ENCODE measurements around the gene ASPG. TPM values are rescaled to one million over a fixed set of nuclear protein-coding genes. Genes with fewer than 3 reads are reported as not detected.

Gene ASPG
- total RNA-seq, 1 donor from 2014 or later = not detected

DNA sequence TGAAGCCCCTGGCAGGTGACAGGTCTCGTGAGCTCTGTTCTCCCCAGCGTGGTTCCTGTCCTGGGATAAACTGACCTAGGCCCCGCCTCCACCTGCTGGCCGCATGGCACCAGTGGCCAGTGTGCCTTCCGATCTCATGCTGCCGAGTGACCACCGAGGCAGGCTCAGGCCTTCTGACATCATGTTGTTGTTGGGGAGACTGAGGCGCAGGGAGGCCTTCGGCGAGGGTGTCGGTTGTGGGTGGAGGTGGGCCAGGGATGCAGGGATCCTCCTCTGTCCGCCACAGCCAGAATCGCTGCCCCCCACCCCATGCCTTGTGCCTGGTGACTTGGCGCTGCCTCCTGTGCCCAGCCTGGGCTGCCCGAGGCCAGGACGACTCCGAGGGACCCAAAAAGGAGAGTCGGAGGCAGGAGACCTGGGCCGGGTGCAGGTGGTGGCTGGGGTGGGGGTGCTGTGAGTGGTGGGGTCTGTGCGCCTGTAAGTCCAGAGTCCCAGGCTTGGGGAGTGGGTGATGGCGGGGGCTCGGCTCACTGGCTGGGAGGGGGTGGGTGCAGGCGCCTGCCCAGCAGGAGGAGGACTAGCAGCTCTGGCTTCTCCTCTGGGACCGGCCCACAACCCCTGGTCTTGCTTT is 24.3 kb downstream of the ASPG start:
- Mint-ChIP-seq H3K27me3 (no peaks in the 10 kb centered on the region), H3K9me3 (no peaks in the 10 kb centered on the region), H3K27ac (no peak overlapping the region), H3K4me3 (no peak overlapping the region), H3K4me1 (no peaks in the 10 kb centered on the region), H3K36me3 (ENCODE audit: low read depth) (no peaks in the 10 kb centered on the region)
- intact Hi-C loops (cut with micrococcal nuclease) = no loop called here
- no peak for DNase-seq

DNA sequence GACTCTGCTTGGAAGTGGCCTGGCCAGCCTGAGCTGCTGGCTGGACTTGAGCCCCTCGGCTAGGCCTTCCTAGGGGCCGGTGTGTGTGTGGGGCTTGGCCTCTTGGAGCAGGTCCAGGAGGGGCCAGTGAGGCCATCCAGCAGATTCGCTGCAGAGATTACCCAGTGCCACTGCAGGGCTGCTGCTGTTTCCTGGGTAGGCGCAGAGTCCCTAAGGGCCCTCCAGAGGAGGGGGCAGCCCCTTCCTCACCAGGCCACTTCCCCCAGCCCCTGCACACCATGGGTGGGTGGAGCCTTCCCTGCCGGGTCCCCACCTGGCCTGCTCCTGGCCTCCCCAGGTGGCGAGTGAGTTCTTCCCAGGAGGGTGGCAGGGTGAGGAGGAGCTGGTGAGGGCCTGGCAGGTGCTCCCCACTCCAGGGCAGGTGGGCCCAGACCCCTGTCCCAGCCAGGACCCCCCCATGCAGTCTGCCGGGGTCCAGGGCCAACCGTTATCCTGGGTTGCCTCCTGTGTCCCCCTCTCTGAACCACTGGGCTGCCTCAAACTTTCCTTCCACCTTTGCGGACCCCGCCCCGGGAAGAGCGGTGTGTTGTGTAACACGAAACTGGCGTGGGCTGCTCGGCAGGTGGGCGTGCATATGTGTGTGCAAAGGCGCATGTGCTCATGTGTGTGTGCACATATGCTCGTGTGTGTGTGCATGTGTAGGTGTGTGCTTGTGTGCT is 25.1 kb downstream of the ASPG start:
- no peaks in the 10 kb centered on the region for H3K36me3 Mint-ChIP-seq (ENCODE audit: low read depth)
- no peak overlapping the region for H3K4me3 Mint-ChIP-seq
- H3K9me3 Mint-ChIP-seq = no peaks in the 10 kb centered on the region
- no peaks in the 10 kb centered on the region for H3K4me1 Mint-ChIP-seq
- no peak overlapping the region for H3K27ac Mint-ChIP-seq
- no peak for DNase-seq
- intact Hi-C loops (cut with micrococcal nuclease) = no loop called here
- H3K27me3 Mint-ChIP-seq = peaks cover 4% of the 10 kb centered on the region

DNA sequence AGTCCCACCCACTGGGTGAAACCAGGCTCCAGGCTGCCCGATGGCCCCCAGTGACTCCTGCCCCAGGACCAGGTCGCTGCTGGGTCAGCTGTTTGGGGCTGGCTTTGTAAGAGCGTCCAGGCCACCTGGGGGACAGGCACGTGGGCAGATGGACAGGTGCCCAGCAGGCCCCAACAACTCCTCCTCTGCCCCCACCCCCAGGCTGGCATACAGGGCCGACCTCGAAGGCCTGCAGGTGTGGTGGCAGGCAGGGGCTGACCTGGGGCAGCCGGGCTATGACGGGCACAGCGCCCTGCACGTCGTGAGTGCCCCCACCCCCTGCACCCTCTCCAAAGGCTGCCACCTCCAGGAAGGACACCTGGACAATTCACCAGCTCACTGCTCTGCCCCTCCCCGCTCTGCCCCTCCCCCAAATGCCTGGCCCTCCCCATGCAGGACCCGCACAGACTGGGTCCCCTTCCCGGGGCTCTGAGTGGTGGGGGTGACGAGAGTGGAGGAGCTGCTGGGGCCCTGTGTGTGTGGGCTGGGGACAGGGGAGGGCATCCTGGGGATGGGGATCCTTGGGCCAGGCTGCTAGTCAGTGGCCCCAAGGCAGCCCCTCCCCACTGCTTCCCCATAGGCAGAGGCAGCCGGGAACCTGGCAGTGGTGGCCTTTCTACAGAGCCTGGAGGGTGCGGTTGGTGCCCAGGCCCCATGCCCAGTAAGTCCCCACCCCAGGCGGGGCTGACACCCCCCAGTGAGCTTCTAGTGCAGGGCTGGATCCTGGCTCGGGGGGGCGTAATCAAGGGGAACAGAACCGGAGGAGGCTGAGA is 26.0 kb downstream of the ASPG start:
- intact Hi-C loops (cut with micrococcal nuclease) = no loop called here
- Mint-ChIP-seq H3K9me3 (no peaks in the 10 kb centered on the region), H3K36me3 (ENCODE audit: low read depth) (no peaks in the 10 kb centered on the region), H3K27me3 (peaks cover 10% of the 10 kb centered on the region), H3K27ac (no peak overlapping the region), H3K4me3 (no peak overlapping the region), H3K4me1 (no peaks in the 10 kb centered on the region)
- DNase-seq = no peak

DNA sequence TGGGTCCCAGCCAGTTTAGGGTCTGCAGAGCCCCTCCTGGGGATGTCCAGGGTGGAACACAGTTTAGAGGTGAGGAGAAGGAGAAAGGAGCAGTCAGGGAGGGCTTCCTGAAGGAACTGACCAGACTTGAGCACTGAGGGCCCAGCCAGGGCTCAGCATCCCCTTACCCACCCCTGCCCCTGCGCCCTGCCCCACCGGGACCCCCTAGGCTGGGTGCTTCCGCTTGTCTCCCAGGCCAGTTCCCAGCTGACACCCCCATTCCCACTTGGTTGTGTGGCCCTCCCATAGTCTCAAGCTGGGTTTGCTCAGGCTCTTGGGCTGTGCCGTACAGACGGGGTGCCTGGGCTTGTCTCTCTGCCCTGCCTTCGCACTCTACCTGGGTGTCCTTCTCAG is 26.6 kb downstream of the ASPG start:
- no peak overlapping the region for H3K27ac Mint-ChIP-seq
- no peak overlapping the region for H3K4me3 Mint-ChIP-seq
- DNase-seq = no peak
- no peaks in the 10 kb centered on the region for H3K36me3 Mint-ChIP-seq (ENCODE audit: low read depth)
- H3K27me3 Mint-ChIP-seq = peaks cover 10% of the 10 kb centered on the region
- H3K4me1 Mint-ChIP-seq = no peaks in the 10 kb centered on the region
- H3K9me3 Mint-ChIP-seq = no peaks in the 10 kb centered on the region
- intact Hi-C loops (cut with micrococcal nuclease) = no loop called here

DNA sequence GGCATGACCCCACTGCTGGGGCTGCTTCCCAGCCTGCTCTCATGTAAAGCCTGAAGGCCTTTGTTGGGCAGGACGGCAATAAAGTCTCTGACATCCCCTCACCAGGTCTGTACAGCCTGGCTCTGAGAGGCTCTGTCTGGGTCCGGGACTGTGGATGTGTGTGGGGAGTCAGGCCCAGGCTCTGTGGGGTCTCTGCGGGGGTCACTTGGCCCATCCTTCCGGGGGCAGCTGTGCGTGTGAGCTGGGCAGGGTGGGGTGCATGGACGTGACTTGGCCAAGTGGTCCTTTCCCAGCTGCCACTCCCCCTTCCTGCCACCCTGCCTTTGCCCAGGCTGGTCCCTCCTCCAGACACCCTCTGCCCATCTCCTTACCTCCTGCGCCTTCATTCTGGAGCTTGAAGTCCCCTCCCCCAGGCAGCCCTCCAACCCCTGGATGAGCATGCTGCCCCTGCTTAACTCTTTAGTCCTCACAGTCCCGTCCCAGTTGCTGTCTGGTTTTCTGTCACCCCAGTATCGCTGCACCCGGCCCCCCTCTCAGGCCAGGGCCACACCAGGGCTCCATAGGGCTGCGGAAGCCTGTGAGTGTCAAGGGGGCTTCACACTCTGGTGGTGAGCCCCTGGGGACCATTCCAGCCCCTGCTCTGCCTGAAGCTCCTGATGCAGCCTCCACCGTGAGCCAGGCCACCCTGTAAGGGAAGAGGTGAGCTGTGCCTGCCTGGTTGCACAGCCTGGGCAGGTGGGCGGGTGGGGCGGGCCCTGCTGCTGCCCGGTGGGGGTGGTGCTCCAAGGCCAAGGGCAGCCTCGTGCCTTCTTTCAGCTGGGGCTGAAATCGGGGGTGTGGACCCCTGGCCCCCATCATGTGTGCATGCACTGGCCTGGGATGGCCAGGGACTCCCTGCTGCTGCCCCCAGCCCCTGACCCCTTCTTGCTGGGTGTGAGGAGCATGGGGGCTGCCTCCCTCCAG is 27.4 kb downstream of the ASPG start:
- DNase-seq = no peak
- Mint-ChIP-seq H3K27me3 (peaks cover 10% of the 10 kb centered on the region), H3K4me3 (no peak overlapping the region), H3K36me3 (ENCODE audit: low read depth) (no peaks in the 10 kb centered on the region), H3K9me3 (no peaks in the 10 kb centered on the region), H3K4me1 (no peaks in the 10 kb centered on the region), H3K27ac (no peak overlapping the region)
- intact Hi-C loops (cut with micrococcal nuclease) = no loop called here

DNA sequence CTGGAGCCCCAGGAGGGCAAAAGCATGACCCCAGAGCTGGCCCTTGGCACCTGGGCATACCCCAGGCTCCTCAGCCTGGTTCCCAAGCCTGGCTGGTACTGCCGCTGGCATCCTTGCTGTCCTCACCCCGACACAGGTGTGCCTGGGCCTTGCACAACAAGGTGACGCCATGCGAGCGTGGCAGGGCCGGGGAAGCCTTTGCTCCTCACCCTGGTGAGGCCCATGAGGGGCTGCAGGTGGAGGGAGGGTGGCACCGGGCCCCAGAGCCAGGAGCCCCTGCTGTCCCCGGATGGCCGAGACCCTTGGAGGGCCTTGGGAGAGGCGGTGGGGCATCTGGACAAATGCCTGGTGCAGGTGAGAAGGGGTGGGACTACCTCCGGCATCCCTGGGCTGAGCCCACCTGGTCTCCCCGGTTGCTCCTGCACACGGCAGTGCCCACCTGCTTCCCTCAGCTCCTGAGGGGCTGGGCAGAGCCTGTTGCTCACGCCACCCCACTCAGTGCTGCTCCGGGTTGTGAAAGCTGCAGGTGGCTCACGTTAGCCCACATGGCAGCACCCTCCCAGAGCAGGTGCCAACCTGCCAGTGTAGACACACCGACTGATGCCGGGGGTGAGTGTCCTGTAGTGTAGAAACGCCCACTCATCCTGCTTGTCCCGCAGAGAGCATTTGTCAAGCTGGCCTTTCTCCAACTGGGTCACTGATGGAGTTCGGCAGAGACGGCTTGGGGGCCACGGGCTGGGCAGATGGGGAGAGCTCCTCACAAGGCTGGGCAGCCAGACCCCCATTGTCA is 28.3 kb downstream of the ASPG start:
- intact Hi-C loops (cut with micrococcal nuclease) = no loop called here
- Mint-ChIP-seq H3K27me3 (peaks cover 17% of the 10 kb centered on the region), H3K4me3 (no peak overlapping the region), H3K4me1 (no peaks in the 10 kb centered on the region), H3K9me3 (no peaks in the 10 kb centered on the region), H3K36me3 (ENCODE audit: low read depth) (no peaks in the 10 kb centered on the region), H3K27ac (no peak overlapping the region)
- no peak for DNase-seq

DNA sequence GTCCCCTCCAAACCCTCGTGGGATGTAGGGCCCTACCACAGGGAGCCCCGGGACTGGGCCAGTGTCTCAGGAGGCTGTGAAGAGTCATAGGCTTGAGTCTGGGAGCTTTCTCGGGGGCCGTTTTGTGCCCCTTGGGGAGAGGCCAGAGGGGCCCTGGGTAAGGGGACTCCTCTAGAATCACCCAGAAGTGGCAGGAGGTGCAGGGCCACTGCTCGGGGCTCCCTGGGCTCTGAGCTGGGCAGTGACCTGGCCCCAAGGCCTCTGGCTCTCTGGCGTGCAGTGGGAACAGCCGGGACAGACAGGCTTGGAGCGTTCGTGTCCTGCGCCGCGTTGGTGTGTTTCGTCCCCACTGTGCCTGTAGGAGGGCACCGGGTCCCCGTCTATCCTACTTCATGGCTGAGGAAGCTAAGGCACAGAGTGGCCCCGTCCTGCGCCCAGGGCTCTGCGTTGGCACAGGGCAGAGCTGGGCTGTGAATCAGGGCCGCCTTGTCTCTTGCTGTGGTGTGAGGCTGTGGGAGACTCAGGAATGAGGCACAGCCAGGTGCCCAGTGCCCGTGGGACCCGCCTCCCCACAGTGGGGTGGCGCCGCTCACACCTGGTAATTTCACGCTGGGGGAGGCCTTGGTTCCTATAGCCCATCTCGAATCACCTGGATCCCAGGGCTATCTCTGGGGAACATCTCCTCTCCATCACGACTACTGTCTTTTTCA is 29.1 kb downstream of the ASPG start:
- DNase-seq = no peak

DNA sequence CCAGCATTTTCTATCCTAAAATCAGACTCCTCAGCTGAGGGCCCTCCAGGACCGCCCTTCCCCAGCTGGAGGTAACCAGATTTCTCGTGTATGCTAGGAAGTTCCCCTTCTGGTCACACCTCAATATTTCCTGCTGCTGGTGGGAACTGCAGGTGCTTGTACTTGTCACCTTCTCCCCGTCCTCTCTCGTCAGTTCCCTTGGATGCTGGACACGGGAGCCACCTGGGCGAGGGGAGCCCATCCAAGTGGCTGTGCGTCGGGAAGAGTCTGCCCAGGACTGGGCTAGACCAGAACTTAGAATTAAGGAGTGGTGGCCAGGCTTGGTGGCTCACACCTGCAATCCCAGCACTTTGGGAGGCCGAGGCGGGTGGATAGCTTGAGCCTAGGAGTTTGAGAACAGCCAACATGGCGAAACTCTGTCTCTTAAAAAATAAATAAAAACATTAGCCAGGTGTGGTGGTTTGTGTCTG is 29.7 kb downstream of the ASPG start:
- no peak for DNase-seq
- Mint-ChIP-seq H3K27me3 (peaks cover 19% of the 10 kb centered on the region), H3K4me1 (no peaks in the 10 kb centered on the region), H3K4me3 (no peak overlapping the region), H3K9me3 (no peaks in the 10 kb centered on the region), H3K36me3 (ENCODE audit: low read depth) (no peaks in the 10 kb centered on the region), H3K27ac (no peak overlapping the region)
- intact Hi-C loops (cut with micrococcal nuclease) = no loop called here

More for the DNA sequence above, 29.1 kb downstream of the ASPG start:
- peaks cover 19% of the 10 kb centered on the region for H3K27me3 Mint-ChIP-seq
- intact Hi-C loops (cut with micrococcal nuclease) = no loop called here
- no peaks in the 10 kb centered on the region for H3K9me3 Mint-ChIP-seq
- H3K4me1 Mint-ChIP-seq = no peaks in the 10 kb centered on the region
- no peak overlapping the region for H3K4me3 Mint-ChIP-seq
- no peak overlapping the region for H3K27ac Mint-ChIP-seq
- H3K36me3 Mint-ChIP-seq (ENCODE audit: low read depth) = no peaks in the 10 kb centered on the region

DNA sequence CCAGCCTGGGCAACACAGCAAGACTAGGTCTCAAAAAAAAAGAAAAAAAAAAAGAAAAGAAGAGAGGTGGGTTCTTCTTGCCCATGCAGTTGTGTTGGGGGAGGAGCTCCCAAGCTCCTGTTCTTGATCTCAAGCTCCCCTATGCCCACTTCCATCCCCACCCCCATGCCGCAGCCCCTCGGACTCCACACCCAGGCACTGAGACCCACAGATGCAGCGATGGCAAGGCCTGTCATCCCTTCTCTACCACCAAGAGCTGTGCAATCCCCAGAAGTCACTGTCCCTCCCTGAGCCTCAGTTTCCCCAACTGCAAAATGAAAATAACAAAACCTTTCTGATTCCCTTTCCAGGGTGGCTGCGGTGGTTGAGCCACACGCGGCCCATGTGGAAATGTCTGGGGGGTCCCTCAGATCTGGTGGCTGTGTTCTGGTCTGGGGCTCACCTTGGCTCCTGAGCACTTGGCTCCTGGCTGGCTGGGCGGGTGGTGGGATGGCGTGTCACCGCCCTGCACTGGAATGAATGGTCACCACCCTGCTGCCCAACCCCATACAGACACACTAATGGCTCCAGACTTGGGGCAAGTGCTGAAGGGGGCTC is 30.3 kb downstream of the ASPG start:
- intact Hi-C loops (cut with micrococcal nuclease) = no loop called here
- DNase-seq = no peak
- H3K36me3 Mint-ChIP-seq (ENCODE audit: low read depth) = no peaks in the 10 kb centered on the region
- H3K9me3 Mint-ChIP-seq = no peaks in the 10 kb centered on the region
- H3K4me1 Mint-ChIP-seq = no peaks in the 10 kb centered on the region
- no peak overlapping the region for H3K27ac Mint-ChIP-seq
- H3K4me3 Mint-ChIP-seq = peak overlapping the region; percentile 49
- H3K27me3 Mint-ChIP-seq = peaks cover 21% of the 10 kb centered on the region

DNA sequence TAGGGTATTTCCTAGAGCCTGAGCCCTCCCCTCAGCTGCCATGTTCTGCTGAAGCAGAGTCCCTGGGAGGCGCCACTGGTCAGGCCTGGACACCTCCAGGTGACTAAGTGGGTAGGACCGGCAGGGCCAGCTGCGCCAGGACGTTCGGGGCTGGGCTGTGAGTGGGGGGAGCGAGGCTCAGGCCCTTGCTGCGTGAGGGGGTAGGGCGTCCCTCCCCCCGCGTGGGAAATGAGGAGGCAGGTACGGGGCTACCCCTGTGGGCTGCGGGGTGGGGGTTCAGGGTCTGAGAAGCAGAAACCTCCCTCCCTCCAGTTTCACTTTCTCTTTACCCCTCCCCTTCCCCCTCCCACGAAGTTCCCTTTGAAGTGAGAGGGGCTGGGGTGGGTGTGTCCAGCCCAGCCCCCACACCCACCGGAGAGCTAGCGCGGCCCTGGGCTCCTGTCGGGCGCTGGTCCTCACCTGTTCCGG is 30.8 kb downstream of the ASPG start:
- intact Hi-C loops (cut with micrococcal nuclease) = no loop called here
- H3K27ac Mint-ChIP-seq = no peak overlapping the region
- H3K4me1 Mint-ChIP-seq = no peaks in the 10 kb centered on the region
- no peak for DNase-seq
- H3K9me3 Mint-ChIP-seq = no peaks in the 10 kb centered on the region
- H3K36me3 Mint-ChIP-seq (ENCODE audit: low read depth) = no peaks in the 10 kb centered on the region
- H3K27me3 Mint-ChIP-seq = peaks cover 22% of the 10 kb centered on the region
- peak overlapping the region; percentile 49 for H3K4me3 Mint-ChIP-seq

DNA sequence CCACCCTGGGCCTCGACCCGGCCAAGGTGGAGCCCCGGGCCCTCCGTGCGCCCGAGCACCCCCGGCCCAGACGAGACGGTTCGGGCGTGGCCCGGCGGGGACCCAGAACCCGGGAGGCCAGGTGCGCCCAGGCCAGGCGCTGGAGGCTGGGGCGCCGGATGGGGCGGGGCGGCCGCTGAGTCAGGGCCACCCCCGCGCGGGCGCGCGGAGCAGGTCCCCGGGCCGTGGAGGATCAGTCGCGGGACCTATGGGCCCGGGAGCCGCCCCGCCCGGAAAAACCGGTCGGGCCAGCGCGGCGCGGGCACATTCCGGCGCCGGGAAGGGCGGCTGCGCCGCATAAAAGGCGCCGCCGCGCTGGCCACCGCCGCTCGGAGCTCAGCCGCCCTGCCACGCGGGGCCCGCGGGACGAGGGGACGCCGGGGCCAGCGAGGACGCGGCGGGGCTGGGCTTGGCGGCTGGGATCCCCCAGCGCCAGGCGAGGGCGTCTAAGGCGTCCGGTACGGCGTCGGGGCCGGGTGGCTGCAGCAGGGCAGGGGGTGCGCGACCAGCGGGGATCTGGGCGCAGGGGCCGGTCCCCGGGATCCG is 31.3 kb downstream of the ASPG start:
- DNase-seq = no peak

More for the DNA sequence above, 31.3 kb downstream of the ASPG start:
- no peak overlapping the region for H3K4me3 Mint-ChIP-seq
- H3K36me3 Mint-ChIP-seq (ENCODE audit: low read depth) = no peaks in the 10 kb centered on the region
- H3K27me3 Mint-ChIP-seq = peaks cover 22% of the 10 kb centered on the region
- H3K27ac Mint-ChIP-seq = no peak overlapping the region
- intact Hi-C loops (cut with micrococcal nuclease) = no loop called here
- H3K9me3 Mint-ChIP-seq = no peaks in the 10 kb centered on the region
- no peaks in the 10 kb centered on the region for H3K4me1 Mint-ChIP-seq
